Measurements from ENCODE around the gene GNAS-AS1. TPM values are rescaled to one million over a fixed set of nuclear protein-coding genes. Genes with fewer than 3 reads are reported as not detected.
A peak's percentile ranks its signal among the peaks of the same experiment; 100 is the strongest.

Gene GNAS-AS1
- total and polyA plus RNA-seq, 10 of the 15 experiments (the other 5 are each of a cell fraction or from before 2014, with no cell fraction given), result 0.06 to 2.7 (median 1.2) TPM

- TF ChIP-seq, protein P1, sequence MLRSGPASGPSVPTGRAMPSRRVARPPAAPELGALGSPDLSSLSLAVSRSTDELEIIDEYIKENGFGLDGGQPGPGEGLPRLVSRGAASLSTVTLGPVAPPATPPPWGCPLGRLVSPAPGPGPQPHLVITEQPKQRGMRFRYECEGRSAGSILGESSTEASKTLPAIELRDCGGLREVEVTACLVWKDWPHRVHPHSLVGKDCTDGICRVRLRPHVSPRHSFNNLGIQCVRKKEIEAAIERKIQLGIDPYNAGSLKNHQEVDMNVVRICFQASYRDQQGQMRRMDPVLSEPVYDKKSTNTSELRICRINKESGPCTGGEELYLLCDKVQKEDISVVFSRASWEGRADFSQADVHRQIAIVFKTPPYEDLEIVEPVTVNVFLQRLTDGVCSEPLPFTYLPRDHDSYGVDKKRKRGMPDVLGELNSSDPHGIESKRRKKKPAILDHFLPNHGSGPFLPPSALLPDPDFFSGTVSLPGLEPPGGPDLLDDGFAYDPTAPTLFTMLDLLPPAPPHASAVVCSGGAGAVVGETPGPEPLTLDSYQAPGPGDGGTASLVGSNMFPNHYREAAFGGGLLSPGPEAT (IDR thresholded peaks at IDR 0.05; ENCODE audit: low read depth), result peak; percentile 43; the same call in 1 of the 2 replicates
- TF ChIP-seq NR2F1 (conservative IDR thresholded peaks at IDR 0.05) (no peak), CBFB (IDR thresholded peaks at IDR 0.05; ENCODE audit: low read depth) (0 out of 2 replicates have a peak, but pooled peaks have one; percentile 30), TAF1 (IDR thresholded peaks at IDR 0.05; ENCODE audit: borderline replicate concordance, low read depth, low read length) (peak; percentile 46; the same call in 1 of the 2 replicates), MXI1 (IDR thresholded peaks at IDR 0.05; ENCODE audit: low read depth, low read length) (peak; percentile 47; the same call in 1 of the 2 replicates), MLLT1 (IDR thresholded peaks at IDR 0.05) (peak; percentile 58; the same call in 1 of the 2 replicates), MEF2A (IDR thresholded peaks at IDR 0.05; ENCODE audit: insufficient read depth, low read depth, low read length) (0 out of 2 replicates have a peak, but pooled peaks have one; percentile 5), TBL1XR1 (IDR thresholded peaks at IDR 0.05; ENCODE audit: low read depth, low read length) (peak; percentile 38), ASH2L (IDR thresholded peaks at IDR 0.05; ENCODE audit: borderline replicate concordance, low read depth) (0 out of 2 replicates have a peak, but pooled peaks have one; percentile 32), PML (IDR thresholded peaks at IDR 0.05; ENCODE audit: low read length) (no peak), CTCF (IDR thresholded peaks at IDR 0.05 in 2 of 3, conservative IDR thresholded peaks at IDR 0.05 in 1 of 3; ENCODE audit: control insufficient read depth in 2 of 3, extremely low read depth in 1 of 3, insufficient read depth in 1 of 3, low read depth in 3 of 3, low read length in 3 of 3) (peak in 2 of 3 experiments; percentile 15 to 23; a peak in 3 of 6 replicates), POLR2AphosphoS5 (IDR thresholded peaks at IDR 0.05; ENCODE audit: low read length) (peak; percentile 84; the same call in 1 of the 2 replicates), CREB1 (IDR thresholded peaks at IDR 0.05; ENCODE audit: low read depth) (peak; percentile 43), POLR2AphosphoS2 (IDR thresholded peaks at IDR 0.05; ENCODE audit: low read depth, low read length) (peak; percentile 62; the same call in 1 of the 2 replicates), ATF7 (IDR thresholded peaks at IDR 0.05; ENCODE audit: low read depth) (peak; percentile 78)
- TF ChIP-seq, protein P2, sequence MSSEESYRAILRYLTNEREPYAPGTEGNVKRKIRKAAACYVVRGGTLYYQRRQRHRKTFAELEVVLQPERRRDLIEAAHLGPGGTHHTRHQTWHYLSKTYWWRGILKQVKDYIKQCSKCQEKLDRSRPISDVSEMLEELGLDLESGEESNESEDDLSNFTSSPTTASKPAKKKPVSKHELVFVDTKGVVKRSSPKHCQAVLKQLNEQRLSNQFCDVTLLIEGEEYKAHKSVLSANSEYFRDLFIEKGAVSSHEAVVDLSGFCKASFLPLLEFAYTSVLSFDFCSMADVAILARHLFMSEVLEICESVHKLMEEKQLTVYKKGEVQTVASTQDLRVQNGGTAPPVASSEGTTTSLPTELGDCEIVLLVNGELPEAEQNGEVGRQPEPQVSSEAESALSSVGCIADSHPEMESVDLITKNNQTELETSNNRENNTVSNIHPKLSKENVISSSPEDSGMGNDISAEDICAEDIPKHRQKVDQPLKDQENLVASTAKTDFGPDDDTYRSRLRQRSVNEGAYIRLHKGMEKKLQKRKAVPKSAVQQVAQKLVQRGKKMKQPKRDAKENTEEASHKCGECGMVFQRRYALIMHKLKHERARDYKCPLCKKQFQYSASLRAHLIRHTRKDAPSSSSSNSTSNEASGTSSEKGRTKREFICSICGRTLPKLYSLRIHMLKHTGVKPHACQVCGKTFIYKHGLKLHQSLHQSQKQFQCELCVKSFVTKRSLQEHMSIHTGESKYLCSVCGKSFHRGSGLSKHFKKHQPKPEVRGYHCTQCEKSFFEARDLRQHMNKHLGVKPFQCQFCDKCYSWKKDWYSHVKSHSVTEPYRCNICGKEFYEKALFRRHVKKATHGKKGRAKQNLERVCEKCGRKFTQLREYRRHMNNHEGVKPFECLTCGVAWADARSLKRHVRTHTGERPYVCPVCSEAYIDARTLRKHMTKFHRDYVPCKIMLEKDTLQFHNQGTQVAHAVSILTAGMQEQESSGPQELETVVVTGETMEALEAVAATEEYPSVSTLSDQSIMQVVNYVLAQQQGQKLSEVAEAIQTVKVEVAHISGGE (CRISPR knock-in tag; IDR thresholded peaks at IDR 0.05), result no peak
Observed at GRCh38 chr20:58892141-58892931, 41.6 kb upstream of the GNAS-AS1 start (continued).
